GM19463 (cell line): ENCODE data around the gene CAMK2N2.
A peak's percentile ranks its signal among the peaks of the same experiment; 100 is the strongest.

Source experiments
- ATAC-seq: cut with Tn5 transposase; IDR thresholded peaks from one replicate; pipeline ENCODE4 v1.9.1; 2021; ENCODE audit warnings: mild to moderate bottlenecking, moderate library complexity; ENCODE audit not compliant: unreplicated experiment

CAMK2N2 gene

GRCh38 chr3:184241447-184242296 lies 19.7 kb downstream of the CAMK2N2 start:
- no peak for ATAC-seq

DNA sequence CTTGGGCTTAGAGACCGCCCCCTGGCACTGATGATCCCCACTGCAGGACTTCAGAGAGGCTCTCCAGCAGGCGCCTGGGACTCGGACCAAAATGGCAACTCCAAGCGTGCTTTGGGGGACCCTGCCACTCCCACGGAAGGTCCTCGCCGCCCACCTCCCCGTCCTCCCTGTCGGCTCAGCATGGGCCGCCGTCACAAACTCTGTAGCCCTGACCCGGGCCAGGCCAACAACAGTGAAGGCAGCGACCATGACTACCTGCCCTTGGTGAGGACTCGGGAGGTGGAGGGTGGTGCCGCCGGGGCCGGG lies 20.3 kb downstream of the CAMK2N2 start:
- ATAC-seq: no peak

- no peak for ATAC-seq
Measured at GRCh38 chr3:184240384-184241140, 20.8 kb downstream of the CAMK2N2 start.

GRCh38 chr3:184239708-184240107 lies 21.6 kb downstream of the CAMK2N2 start:
- ATAC-seq: no peak

DNA sequence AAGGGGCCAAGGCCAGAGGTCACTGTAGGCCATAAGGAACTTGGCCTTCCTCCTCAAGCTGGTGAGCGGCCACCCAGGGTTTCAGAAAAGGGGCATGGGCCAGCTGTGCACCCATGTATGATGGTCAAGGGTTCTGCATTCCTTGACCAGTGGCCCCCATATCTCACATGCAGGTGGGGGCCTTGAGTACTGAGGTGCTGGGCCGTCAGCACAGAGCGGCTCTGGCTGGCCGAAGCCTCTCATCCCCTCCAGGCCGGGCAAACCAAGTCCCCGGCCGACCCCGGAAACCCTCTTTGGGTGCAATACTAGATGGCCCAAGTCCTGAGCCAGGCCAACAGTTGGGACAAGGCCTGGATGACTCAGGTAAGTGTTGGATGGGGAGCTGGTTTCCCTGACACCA lies 22.1 kb downstream of the CAMK2N2 start:
- ATAC-seq: no peak

GRCh38 chr3:184238246-184238818 lies 23.0 kb downstream of the CAMK2N2 start:
- no peak for ATAC-seq

DNA sequence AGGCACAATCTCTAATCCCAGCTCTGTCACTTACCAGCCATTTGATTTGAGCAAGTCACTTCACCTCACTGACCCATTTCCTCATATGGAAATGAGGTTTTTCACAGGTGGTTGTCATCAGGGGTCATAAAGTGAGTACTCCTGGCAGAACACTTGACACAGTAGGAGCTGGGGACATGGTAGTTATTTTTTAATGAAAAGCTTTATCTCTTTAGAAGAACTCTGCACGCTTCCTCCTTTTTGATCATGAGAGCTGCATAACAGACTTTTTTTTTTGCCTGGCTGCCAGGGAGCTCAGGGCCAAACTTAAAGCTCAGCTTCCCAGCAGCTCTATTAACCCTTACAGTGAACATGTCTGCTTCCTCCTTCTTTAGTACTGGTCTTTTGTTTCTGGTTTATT lies 23.5 kb downstream of the CAMK2N2 start:
- no peak for ATAC-seq

- ATAC-seq: no peak
Measured at GRCh38 chr3:184237211-184237610, 24.1 kb downstream of the CAMK2N2 start.

DNA sequence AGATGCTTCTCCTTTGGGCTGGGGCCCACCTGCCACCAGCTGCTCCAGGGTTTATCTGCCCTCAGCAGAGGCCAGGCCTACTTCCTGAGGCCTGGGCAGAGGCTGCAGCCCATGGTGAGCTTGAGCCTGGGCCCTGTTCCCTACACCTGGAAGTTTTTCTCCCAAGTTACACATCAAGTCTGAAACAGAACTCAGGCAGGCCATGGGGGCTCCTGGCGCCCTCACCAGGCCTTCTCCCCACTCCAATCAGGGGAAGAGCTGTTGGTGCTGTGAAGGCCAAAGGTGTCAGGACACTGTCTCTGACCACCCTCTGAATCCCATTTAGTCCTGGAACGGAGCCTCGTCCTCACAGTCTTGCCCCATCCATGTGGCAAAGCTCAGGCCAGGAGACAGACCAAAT lies 24.7 kb downstream of the CAMK2N2 start:
- no peak for ATAC-seq

DNA sequence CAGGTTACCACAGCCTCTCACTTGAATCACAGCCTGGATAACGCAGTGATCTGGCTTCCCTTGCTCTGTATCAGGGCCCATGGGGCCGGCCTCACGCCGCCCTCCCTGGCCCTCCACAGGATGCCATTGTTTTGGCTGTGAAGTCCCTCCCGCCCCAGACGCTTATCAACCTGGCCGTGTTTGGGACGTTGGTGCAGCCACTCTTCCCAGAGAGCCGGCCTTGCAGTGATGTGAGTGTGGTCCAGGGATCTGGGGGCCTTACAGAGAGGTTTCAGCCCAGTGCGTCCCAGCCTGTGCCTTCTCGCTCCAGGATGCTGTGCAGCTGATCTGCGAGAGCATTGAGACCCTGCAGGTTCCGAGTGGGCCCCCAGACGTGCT lies 25.3 kb downstream of the CAMK2N2 start:
- ATAC-seq: no peak

DNA sequence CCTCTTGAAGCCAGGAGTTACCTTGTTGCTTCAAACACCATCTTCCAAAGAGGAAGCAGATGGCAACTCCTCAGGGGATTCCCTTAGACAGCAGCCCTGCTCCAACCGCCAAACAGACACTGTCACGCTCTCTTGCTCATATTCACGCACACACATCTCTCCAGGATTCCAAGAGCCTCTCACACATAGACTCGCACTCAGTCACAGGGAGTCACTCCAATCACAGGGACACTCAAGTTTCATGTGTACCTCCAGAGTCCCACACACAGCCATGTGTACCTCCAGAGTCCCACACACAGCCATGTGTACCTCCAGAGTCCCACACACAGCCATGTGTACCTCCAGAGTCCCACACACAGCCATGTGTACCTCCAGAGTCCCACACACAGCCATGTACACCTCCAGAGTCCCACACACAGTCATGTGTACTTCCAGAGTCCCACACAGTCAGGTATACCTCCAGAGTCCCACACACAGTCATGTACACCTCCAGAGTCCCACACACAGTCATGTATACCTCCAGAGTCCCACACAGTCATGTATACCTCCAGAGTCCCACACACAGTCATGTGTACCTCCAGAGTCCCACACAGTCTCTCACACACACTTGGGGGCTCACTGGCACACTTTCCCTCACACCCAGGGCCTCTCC lies 25.8 kb downstream of the CAMK2N2 start:
- ATAC-seq: no peak

DNA sequence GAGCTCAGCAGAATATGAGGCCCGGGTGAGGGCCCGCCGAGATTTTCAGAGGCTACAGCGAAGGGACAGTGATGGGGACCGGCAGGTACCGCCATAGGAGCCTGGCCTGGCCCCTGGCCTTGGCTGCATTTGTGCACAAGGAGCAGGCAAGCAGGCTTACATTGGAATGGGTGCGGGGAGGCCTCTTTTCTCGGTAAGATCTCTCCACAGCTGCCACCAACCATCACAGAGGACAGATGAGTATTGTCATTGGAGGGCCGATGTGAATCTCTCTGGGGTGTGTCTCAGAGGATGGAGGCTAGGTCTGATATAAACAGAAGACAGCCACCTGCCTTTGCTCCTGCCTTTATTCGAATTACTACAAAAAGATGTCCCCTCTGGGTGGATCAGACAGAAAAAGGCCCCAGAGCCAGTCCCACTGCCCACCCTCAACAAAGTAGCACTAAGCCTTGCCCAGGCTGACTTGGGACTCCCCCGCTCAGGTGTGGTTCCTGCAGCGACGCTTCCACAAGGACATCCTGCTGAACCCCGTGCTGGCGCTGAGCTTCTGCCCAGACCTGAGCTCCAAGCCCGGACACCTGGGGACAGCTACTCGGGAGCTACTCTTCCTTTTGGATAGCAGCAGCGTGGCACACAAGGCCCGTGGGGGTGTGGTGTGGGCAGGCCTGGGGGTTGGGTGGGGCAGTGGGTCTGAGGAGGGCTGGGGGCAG lies 26.5 kb downstream of the CAMK2N2 start:
- ATAC-seq: no peak

DNA sequence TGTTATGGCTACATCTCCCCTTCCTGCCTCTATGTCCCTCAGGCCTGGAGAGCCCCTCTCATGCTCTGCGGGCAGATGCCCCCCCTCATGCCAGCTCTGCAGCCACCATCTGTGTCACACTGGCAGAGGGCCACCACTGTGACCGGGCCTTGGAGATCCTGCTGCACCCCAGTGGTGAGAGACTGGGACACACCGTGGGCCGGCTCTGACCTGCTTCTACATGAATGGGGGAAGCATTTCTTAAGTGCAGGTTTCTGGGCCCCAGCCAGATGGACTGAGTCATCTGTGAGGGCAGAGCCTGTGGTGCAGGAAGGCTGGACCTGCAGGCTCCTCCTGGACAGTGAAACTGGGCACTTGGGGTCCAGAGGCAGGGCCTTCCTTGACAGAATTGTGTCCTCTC lies 27.1 kb downstream of the CAMK2N2 start:
- ATAC-seq: no peak

DNA sequence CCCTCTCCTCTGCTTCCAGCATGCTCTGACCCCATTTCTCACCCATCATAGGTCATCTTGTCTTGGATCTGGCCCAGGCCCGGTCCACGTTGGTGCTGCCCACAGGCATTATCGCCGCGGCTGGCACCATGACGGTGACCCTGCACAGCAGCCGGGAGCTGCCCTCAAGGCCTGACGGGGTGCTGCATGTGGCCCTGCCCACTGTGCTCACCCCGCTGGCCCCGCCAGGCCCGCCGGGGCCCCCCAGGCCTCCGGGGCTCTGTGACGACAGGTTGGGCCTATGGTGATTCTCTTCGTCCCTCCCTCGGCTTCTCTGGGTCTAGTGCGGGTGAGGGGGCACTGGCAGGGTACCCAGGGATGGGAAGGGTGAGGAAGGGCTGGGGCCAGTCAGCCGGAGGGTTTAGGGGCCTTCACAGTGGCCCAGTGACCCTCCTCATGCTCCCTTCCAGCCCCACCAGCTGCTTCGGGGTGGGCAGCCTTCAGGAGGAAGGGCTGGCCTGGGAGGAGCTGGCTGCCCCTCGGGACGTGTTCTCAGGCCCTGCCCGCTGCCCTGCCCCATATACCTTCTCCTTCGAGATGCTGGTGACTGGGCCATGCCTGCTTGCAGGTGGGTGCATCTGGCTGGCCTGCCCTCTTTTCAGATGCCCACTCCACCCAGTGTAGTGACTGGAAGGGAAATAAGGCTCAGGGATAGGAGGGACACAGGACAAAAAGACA lies 28.1 kb downstream of the CAMK2N2 start:
- ATAC-seq: no peak

DNA sequence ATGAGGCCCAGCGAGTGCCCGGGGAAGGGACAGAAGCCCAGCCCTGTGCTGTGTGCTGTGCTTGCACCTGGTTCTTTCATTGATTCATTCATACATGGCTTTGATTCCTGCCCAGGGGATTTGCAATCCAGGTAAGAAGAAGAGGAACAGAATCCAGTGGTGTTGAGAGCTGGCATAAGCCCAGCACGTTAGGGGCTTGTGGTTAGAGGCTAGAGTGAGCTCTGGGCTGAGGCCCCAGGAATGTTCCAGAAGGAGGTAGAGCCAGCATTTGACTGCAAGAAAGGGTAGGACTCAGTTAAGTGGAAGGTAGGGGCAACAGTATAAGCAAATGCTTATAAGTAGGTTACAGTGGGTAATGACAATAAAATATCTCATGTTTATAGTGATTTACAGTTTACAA lies 29.7 kb downstream of the CAMK2N2 start:
- ATAC-seq: no peak

DNA sequence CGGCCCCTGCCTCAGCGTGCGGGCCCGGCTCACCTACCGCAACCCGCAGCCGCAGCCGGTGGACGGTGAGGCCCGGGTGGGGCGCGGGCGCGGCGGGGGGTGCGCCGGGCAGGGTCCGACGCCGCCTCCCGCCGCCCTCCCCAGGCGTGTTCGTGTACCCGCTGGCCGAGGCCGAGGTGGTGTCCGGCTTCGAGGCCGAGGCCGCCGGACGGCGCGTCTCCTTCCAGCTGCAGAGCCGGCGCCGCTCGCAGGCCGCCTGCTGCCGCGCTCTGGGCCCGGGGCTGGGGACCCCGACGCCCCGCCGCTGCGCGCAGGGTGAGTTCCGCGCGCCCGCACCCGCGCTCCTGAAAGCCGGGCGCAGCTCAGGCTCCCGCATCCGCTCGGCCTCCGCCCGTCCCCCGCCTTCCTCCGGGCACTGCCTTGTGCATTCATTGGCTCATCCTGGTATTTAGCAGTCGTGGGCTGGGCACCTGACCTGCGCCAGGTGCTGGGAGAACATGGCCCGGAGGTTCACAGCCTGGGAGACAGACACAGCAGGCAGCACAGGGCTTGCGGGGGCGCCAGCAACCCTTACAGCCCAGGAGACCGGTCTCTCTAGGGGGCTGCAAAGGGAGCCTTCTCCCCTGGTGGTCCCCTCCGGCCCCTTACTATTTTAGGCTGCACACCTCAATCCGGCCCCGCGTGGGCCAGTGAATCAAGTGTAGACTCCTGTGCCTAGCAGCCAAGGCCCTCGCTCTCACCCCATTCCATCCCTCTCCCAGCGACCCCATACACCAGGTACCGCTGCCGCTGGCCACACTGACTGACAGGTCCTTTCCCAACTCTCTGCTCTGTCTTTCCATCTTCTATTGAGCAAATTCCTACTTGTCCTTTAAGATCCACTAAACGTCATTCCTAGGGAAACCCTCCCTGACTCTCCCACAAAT lies 30.5 kb downstream of the CAMK2N2 start:
- no peak for ATAC-seq

- ATAC-seq: no peak
Measured at GRCh38 chr3:184230081-184230602, 31.2 kb downstream of the CAMK2N2 start.

- ATAC-seq: peak; percentile 89
Measured at GRCh38 chr3:184229394-184230080, 31.8 kb downstream of the CAMK2N2 start, which contains the start of gene VWA5B2. TSS of gene VWA5B2 (plus strand) at chr3:184229585. CDS start at chr3:184230529, 944 bp downstream.
